HPDE6-E6E7 (cell line): Measurements from ENCODE around the gene TCF4.
A peak's percentile ranks its signal among the peaks of the same experiment; 100 is the strongest.

Source experiments
- DNase-seq: peaks from one replicate; pipeline ENCODE4 v3.0.0; 2011; ENCODE audit warnings: missing footprints; ENCODE audit errors: extremely low spot score

TCF4 gene

DNA sequence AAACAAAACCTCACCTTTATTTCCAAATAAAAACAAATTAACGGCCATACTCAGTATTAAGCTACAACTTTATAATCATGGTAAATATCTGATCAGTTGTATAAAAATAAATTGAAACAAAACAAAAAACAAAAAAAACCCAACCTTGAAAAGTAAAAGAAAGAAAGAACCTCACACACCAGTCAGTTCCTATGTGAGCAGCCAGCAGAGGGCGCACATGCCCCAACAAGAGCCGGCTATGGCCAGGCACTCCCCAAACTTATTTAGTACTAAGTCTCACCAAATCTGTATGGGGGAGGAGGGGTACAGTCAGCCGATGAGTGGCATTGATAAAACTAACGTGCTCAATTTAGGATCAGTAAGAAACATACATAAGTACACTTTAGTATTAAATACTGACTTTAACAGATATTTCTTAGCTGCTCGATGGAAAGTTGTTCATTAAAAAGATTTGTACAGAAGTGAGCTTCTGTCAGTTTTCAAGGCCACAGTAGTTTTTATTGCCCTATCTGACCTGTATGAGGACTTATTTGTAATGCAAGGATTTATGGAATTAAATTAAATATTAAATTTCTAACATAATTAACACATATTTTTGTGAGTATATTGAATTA is 172.6 kb downstream of the TCF4 start:
- DNase-seq, result peak; percentile 49

- no peak for DNase-seq
These were observed 173.5 kb downstream of the TCF4 start for GRCh38 chr18:55414475-55414874.

DNA sequence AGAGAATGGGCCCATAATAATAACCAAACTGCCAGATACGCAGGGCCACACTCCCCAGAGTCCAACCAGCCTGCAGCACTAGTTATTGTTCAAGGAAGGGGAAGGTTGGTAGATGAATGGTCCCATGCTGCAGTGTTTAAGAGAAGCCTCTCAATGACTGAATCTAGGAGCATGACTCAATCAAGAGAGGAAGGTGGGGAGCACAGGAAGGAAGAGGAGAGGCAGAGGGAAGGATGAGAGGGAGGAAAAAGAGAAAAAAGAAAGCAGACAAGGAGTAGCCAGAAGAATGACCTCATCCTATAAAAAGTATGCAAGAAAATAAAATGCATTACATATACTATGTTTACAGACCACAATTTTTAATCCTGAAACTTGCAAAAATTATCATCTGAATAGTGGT is 174.5 kb downstream of the TCF4 start:
- DNase-seq, result no peak

DNA sequence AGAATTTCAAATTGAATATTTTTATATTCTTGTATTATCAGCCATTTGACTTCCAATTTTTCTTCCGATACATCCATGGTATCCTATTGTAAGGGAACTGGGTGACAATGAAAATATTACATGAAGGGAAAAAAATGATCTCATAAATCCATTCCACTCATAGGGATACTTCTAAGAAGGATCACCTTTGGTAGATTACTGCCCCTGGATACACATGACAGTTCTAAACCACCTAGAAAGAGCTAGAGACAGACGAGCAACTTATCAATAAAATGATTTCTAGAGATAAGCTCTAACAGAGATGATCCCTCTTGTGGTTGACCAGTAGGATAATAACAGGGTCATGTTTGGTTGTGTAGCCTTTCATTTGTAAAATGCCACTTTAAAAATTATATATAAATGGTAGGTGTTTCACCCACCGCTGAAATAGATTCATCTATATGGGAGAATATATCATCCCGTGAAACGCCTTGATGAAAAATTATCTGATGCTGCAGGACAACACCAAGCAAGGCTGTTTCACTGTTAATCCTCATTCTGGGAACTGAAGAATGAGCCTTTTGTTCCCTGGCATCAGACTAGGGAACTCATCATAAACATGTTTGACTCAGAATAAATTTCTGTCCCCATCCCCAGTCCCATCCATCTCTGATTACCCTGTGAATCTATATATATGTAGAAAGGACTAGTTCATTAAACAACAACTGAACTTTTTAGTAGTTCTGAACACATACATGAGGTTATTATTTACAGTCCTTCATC is 180.0 kb downstream of the TCF4 start:
- no peak for DNase-seq

DNA sequence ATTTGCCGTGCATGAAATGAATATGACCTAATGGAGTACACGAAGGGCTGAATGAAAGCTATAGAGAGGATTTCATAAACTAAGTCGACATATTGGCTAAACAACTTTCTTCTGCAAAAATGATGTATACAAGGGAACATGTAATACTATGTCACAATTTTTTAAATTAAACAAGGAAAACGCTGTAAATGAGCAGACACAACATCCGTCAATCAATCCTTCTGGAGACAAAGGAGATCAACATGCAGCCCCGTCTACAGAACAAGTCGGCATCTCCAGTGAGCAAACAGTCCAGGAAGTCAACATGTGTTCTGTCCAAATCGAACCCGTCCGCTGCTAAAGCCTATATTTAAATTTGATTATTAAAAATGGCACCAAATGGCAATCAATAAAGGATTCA is 180.8 kb downstream of the TCF4 start:
- DNase-seq, result no peak

DNA sequence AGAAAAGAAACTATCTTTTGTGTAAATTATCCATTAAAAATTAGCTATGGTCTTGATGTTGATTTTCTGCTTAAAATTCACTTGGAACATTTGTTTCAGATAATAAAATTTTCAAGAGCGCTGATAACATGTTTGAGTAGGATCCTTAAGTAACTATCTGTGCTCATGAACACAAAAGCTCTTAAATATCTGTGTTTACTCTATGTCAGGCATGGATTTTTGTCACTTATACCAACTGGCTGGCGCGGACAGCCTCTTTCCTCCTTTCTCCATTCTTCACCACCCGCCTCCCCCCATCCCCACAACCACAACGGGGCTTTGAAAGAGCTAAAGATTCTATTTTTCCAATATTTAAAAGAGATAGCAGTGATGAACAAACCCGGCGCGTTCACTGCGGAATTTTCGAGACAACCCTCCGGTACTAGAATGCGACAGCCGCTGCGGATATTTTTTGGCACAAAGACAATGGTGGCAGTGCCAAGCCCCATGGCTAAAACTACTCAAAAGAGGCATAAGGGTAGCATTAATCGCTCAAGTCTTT is 181.5 kb downstream of the TCF4 start:
- no peak for DNase-seq

DNA sequence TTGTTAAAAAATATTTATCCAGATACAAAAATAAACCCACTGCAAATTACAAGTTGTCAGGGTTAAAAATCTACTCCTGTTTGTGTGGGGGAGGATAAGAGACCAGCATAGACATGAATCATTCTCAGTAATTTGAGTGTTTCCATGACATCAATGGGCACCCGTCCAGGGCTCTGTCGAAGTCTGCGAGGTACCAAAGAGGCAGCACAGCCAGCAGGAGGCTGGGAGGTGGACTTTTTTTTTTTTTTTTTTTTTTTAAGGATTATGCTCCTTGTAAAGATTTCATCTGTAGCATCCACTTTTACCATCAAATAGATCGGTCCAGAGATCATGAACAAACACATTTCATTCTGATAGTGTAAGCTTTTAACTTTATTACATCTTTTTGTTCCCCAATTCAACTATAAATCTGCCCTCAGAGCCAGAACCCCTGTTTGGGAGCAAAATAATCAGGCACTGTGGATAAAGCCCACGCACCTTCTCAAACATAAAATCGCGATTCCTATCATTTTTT is 182.0 kb downstream of the TCF4 start:
- peak; percentile 45 for DNase-seq

- no peak for DNase-seq
These were observed 182.5 kb downstream of the TCF4 start for GRCh38 chr18:55405475-55405874.

DNA sequence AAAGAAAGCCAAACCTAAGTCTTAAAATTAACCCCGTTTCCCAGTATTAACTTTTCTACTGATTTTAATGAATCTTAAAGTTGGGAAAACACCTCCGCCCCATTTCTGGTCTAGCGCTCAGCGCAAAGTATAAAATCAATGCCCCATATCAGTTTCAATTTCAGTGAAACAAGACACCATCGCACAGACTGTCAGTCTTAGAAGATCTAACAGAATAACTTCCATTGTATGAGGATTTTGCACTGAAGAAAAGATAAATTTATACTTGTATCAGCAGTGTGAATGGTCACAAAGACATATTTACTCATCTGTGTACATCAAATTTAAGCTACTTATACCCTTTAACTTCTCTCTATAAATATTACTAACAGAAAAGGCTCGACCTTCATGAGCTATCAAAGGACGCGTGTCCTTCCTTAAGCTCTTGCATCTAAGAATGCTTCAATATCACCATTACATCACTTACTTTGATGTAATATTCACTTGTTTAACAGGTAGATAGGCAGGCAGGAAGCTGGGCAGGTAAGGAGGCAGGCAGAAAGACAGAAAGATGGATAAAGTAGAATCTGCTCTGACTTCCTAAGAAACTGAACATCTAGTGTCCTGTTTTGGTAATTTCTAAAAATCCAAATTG is 183.0 kb downstream of the TCF4 start:
- no peak for DNase-seq

DNA sequence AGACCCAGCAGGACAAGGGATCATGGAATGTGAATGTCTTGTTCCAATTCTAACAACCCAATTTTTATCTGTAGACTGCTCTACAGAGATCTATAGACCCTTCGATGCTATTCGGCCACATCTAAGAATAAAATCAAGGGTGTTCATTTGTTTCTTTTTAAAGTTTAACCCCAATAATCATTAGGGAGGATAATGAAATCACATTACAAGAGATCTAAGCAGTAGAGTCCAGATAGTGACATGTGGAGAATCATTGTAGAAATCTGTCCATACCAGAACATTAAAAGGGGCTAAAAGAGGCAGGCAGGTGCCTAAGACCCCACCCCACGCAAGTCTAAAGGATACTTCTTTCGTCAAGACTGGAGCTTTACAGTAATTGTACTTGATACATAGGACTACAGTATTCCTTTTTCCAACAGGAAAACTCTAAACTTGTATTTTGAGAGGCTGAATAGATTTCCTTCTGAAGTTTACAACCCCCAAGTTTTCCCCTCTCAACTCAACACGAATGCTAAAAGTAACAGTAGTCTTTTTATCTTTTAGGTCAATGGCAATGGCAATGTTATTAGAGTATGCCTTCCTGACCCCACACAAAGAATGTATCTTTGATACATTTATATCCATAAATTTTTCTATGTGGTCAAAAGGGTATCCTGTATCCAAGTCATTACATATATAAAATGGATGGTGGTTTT is 183.7 kb downstream of the TCF4 start:
- no peak for DNase-seq

DNA sequence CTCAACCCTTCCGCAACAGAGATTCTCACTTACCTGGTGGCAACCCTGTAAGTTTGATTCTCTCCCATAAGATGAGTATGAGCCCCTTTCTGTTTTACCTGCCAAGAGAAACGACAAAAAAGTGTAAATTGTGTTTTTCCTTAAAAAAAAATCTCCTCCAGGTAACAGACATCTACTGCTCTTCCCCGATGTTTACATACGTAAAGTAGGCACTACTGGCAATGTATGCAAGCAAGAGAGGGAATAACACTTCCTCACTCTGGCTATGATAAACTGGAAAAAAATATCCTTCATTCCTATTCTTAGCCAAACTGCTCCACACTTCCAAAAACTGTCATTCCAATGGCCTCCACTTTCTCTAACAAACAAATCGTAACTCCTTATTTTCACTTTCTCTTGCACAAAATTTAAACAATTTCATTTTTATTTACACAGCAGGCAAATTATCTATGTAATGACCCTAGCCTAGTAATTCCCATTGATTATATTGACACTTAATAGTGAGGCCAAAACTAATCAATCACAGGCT is 184.5 kb downstream of the TCF4 start:
- no peak for DNase-seq

DNA sequence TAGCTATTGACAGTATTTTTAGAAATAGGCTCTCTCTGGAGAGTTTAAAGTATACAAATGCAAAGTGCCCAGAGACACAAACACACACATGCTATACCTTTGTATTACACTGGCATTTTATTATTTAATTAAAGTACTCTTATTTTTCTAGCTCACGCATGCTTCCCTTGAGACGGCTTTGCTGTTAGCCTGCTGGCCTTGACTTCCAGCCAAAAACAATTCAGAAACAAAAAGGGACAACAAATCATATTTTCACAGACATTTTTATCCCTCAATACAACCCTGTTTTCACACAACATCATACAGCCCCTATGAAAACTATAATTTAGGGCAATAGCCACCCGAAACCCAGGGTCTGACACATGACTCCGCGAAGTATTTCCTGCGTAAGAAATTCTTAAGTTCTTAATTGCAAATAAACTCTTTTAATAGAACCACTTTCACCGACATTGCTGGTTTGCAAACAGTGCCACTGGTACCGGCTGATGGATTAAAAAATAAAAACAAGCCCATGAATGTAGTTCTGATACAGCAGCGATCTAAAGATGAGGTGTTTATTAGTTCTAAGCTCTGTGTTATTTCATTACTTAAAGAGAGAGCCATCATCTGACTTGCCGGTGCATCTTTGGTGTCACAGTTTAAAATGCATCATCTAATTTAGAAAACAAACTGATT is 185.1 kb downstream of the TCF4 start:
- no peak for DNase-seq

DNA sequence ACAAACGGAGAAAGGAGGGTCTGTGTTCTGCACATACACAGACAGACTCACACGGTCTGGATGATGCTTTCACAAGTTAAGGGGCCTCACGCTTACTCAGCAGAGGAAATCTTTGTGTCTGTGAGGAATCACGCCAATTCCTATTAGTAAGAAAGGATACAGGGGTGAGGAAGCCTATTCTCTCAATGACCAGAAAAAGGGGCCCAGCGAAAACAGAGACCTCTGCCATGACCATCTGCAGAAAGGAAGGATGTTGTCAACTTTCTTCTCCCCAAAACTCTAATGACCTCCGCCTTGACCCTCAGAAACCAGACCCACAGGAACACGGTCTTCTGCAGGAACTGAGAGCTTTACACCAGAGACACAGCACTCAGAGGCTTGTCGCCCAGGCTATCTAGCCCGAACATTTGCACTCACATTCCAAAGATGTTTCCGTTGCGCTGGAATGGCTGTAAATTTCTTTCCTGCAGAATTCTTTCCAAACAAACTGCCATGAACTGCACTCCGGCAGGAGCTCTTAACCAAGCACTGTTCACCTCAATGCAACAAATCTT is 186.3 kb downstream of the TCF4 start:
- no peak for DNase-seq

GRCh38 chr18:55400590-55401541 is 187.1 kb downstream of the TCF4 start:
- DNase-seq, result no peak

GRCh38 chr18:55400081-55400480 is 187.9 kb downstream of the TCF4 start:
- DNase-seq, result no peak

DNA sequence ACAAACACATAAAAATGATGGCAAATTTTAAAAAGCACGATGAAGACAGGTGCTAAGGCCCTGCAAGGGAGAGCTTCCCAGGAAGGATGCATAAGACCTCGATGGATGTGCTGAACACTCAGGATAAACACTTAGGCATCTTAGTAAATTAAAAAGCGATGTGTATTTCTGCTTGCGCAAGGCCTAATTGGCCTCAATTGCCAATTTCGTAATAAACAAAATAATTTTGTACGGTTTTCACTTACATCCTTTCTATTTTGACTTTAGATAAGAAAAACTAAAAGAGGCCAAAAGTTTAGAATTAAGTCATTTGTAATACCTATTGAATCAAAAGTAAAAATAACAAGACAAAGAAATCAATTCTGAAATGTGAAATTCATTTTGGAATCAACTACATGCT is 189.1 kb downstream of the TCF4 start:
- no peak for DNase-seq

- no peak for DNase-seq
These were observed 191.0 kb downstream of the TCF4 start for GRCh38 chr18:55396979-55397378.

- DNase-seq, result no peak
These were observed 191.6 kb downstream of the TCF4 start for GRCh38 chr18:55396267-55396905.

DNA sequence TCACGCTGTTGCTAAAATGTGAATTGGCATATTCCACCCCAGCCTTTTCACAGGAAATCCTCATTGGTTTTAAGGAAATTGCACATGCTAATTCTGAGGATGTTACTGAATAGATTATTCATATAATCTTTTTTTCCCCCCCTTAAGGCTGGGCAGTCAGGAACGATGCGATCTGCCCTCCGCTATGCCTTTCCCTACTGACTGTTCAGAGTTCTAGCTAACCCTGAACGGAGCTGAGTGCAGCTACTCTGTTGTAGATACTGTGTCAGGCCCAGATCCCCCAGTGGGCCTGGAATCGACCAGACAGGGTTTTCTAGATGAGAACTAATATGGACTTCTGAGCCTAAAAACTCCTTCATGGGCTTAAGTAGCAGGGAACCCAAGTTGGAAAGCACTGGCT is 192.2 kb downstream of the TCF4 start:
- no peak for DNase-seq
